ENCODE measurements around the gene RPTOR.

GRCh38 chr17:80862978-80863377 is 318.3 kb downstream of the RPTOR start:
- TF ChIP-seq CTCF (optimal IDR thresholded peaks at IDR 0.05 in 1 of 3, IDR thresholded peaks at IDR 0.05 in 1 of 3, conservative IDR thresholded peaks at IDR 0.05 in 1 of 3; ENCODE audit: extremely low read depth in 1 of 3, insufficient read depth in 2 of 3, low read length in 3 of 3) (no peak), EZH2 (IDR thresholded peaks at IDR 0.05; ENCODE audit: low read length) (no peak)

Data from keratinocyte (primary cell).